Thyroid gland (tissue), 4 donors: Measurements from ENCODE around the gene ADRA1B.

Source experiments
- POLR2A ChIP-seq, 2 donors: fragments of 450-650 bp; IDR thresholded peaks; one replicate each; pipeline ENCODE4 v1.6.1; 2017; ENCODE audit warnings: antibody characterized with exemption in 2 of 2, mild to moderate bottlenecking in 2 of 2, moderate library complexity in 1 of 2
- TF ChIP-seq, protein P1 (sequence below), 6 experiments: fragments of 200-600 bp in 3 of 6; fragments of 450-650 bp in 3 of 6; sonication (generic) in 3 of 6; IDR thresholded peaks; one replicate each; pipeline ENCODE4 v1.5.1; 2016 to 2019; ENCODE audit warnings: antibody characterized with exemption in 6 of 6, mild to moderate bottlenecking in 2 of 6, inconsistent platforms in 1 of 6, moderate library complexity in 1 of 6

DNA sequence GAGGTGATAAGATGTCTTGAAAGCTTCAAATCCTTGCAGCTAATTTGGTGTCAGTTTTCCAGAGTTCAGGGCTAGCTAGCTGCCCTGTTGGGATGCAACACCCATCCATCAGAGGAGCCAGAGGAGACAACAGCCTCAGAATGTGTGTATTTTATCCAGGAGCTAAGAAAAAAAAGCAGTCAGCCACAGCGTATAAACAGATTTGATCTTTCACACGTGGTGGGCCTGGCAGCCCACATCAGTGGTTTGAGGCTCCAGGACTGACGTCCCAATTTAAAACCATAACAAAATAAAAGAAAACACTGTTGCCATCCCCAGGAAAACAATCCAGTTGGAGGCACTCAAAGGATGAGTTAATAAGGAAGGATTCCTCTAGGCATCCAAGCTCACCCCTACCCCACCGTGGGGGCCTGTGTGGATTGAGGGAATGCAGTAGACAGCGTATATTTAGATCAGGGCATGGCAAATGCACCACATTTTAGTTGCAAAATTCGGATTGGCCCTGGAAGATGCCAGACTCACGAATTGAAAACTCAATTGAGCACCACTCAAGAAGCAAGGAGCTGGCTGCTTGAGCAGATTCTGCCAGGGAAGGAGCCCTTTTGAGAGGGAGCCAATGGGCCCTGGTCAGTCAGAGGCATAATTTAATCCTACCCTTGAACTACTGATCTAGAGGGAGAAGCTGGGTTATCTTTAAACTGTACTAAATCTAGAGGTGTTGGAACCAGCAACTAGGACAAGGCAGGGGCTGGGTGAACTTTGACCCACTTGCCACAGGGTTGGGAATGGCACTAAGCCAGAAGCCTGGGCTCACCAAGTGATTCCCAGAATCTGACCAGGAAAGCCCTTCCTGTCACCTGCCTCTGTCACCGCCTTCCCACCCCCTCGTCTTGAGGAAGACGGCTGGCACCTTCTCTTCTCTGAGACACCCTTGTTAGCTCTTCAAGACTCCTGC, 17.5 kb downstream of the ADRA1B start:
- TF ChIP-seq, protein P1, sequence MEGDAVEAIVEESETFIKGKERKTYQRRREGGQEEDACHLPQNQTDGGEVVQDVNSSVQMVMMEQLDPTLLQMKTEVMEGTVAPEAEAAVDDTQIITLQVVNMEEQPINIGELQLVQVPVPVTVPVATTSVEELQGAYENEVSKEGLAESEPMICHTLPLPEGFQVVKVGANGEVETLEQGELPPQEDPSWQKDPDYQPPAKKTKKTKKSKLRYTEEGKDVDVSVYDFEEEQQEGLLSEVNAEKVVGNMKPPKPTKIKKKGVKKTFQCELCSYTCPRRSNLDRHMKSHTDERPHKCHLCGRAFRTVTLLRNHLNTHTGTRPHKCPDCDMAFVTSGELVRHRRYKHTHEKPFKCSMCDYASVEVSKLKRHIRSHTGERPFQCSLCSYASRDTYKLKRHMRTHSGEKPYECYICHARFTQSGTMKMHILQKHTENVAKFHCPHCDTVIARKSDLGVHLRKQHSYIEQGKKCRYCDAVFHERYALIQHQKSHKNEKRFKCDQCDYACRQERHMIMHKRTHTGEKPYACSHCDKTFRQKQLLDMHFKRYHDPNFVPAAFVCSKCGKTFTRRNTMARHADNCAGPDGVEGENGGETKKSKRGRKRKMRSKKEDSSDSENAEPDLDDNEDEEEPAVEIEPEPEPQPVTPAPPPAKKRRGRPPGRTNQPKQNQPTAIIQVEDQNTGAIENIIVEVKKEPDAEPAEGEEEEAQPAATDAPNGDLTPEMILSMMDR (IDR thresholded peaks at IDR 0.05), result no peak
- no peak for TF ChIP-seq POLR2A (IDR thresholded peaks at IDR 0.05)
